GM12878 (cell line): ENCODE results near the gene NAA20. TPM values are rescaled to one million over a fixed set of nuclear protein-coding genes. Genes with fewer than 3 reads are reported as not detected.

Source experiments
- ATAC-seq: fragments of 200-7000 bp; cut with Tn5 transposase; 3 replicates; pipeline ENCODE4 v1.9.1; 2020; ENCODE audit warnings: mild to moderate bottlenecking, moderate library complexity
- BruUV-seq: library from RNA; stranded (reverse); fragments of 400-500 nt; replicated peaks from 2 replicates; lab custom pipeline; 2021; lab: Mats Ljungman, UMichigan
- CTCF ChIA-PET: fragments of 300-600 bp; sonication (Branson Sonifier 250); formaldehyde crosslinking; extraction: SDS; loops from one replicate; lab custom pipeline; 2021; ENCODE audit warnings: inconsistent platforms; lab: Yijun Ruan, JAX
- POLR2A ChIA-PET: fragments of 350-600 bp; formaldehyde crosslinking; extraction: SDS; loops from one replicate; lab custom pipeline; 2021; ENCODE audit warnings: inconsistent platforms; lab: Charles Lee
- RAD21 ChIA-PET: fragments of 300-600 bp; sonication (Branson Sonifier 250); formaldehyde crosslinking; loops from one replicate; lab custom pipeline; 2023; ENCODE audit warnings: antibody characterized with exemption; ENCODE audit not compliant: unreplicated experiment; lab: Charles Lee
- SMC1A ChIA-PET: fragments of 300-600 bp; sonication (Branson Sonifier 250); formaldehyde crosslinking; loops from one replicate; lab custom pipeline; 2023; ENCODE audit not compliant: unreplicated experiment, uncharacterized antibody; lab: Charles Lee
- DNase-seq: peaks from one replicate; pipeline ENCODE4 v3.0.0-alpha.2; 2011; ENCODE audit warnings: low read depth, low spot score
- FAIRE-seq: peaks from 3 replicates; lab custom pipeline; 2011; peaks lifted over from hg19 to GRCh38; lab: Jason Lieb, UNC
- H2AFZ ChIP-seq: 2 replicates; pipeline ENCODE4 v1.6.0; 2011; ENCODE audit warnings: low read depth, low read length, control low read depth; ENCODE audit not compliant: control insufficient read depth
- H3K27ac ChIP-seq: 2 replicates; pipeline ENCODE4 v1.5.1; 2011; ENCODE audit warnings: control low read depth; ENCODE audit not compliant: control insufficient read depth, insufficient read depth
- H3K27me3 ChIP-seq, 2 experiments: replicated peaks in 1 of 2; 2 replicates each; pipeline versions ENCODE4 v1.6.0 to v1.6.1; 2011; ENCODE audit warnings: low read length in 1 of 2; ENCODE audit not compliant: control insufficient read depth in 2 of 2, insufficient read depth in 2 of 2
- H3K36me3 ChIP-seq, 2 experiments: 2 replicates each; pipeline ENCODE4 v1.5.1; 2011; ENCODE audit warnings: low read length in 1 of 2; ENCODE audit not compliant: control insufficient read depth in 2 of 2, insufficient read depth in 2 of 2
- H3K4me1 ChIP-seq: 2 replicates; pipeline ENCODE4 v1.6.1; 2011; ENCODE audit warnings: mild to moderate bottlenecking, low read length, moderate library complexity, mixed read lengths; ENCODE audit not compliant: control insufficient read depth, insufficient read depth
- H3K4me2 ChIP-seq: 2 replicates; pipeline ENCODE4 v1.6.0; 2011; ENCODE audit warnings: control low read depth; ENCODE audit not compliant: control insufficient read depth, insufficient read depth
- H3K4me3 ChIP-seq: fragments of 200-600 bp; sonication (generic); 2 replicates; pipeline ENCODE4 v1.5.1; 2016
- H3K79me2 ChIP-seq: 2 replicates; pipeline ENCODE4 v1.6.0; 2011; ENCODE audit warnings: low read length; ENCODE audit not compliant: control insufficient read depth, insufficient read depth
- H3K9ac ChIP-seq: 2 replicates; pipeline ENCODE4 v1.8.0; 2011; ENCODE audit warnings: low read length, control low read depth, mixed read lengths; ENCODE audit not compliant: control insufficient read depth, insufficient read depth
- H3K9me3 ChIP-seq: replicated peaks from 3 replicates; pipeline ENCODE4 v1.5.1; 2011; ENCODE audit warnings: mild to moderate bottlenecking, low read length; ENCODE audit not compliant: control insufficient read depth, insufficient read depth
- H4K20me1 ChIP-seq: 2 replicates; pipeline ENCODE4 v1.6.0; 2011; ENCODE audit not compliant: control insufficient read depth, insufficient read depth
- CHD4 ChIP-seq: fragments of 200-600 bp; sonication (generic); IDR thresholded peaks from 2 replicates; pipeline ENCODE4 v1.6.1; 2016; ENCODE audit warnings: mild to moderate bottlenecking
- EED ChIP-seq: sonication (generic); IDR thresholded peaks from 2 replicates; pipeline ENCODE4 v1.6.1; 2016; ENCODE audit warnings: antibody characterized with exemption, low read depth
- FOXK2 ChIP-seq: fragments of 450-650 bp; IDR thresholded peaks from 2 replicates; pipeline ENCODE4 v1.6.1; 2017; ENCODE audit warnings: mild to moderate bottlenecking, moderate library complexity
- HDAC6 ChIP-seq: fragments of 200-600 bp; sonication (generic); IDR thresholded peaks from one replicate; pipeline ENCODE4 v1.8.0; 2017; ENCODE audit warnings: antibody characterized with exemption; ENCODE audit not compliant: unreplicated experiment
- KAT2A ChIP-seq: conservative IDR thresholded peaks from 2 replicates; pipeline ENCODE4 v1.6.1; 2011; ENCODE audit warnings: low read depth, low read length; ENCODE audit not compliant: control insufficient read depth
- POLR2AphosphoS5 ChIP-seq: IDR thresholded peaks from 2 replicates; pipeline ENCODE4 v1.6.1; 2011; ENCODE audit warnings: mild to moderate bottlenecking, low read length, inconsistent platforms
- ZNF384 ChIP-seq: IDR thresholded peaks from 2 replicates; pipeline ENCODE4 v1.6.1; 2012; ENCODE audit warnings: low read depth, mild to moderate bottlenecking, low read length, improper control_type of control experiment, borderline replicate concordance
- WGBS: methylation state at CpG from one replicate; pipeline ENCODE4 v1.1.6; 2016; ENCODE audit warnings: low lambda C conversion rate; ENCODE audit not compliant: insufficient replicate concordance, insufficient coverage; ENCODE audit errors: missing lambda C conversion rate; 5-methylcytosine and 5-hydroxymethylcytosine counted together
- in situ Hi-C: fragments of 300-500 bp; cut with MboI; formaldehyde crosslinking; loops from 9 replicates; pipeline ENCODE4 v1.14.3; 2018; ENCODE audit warnings: mixed read lengths
- intact Hi-C: fragments of 100-400 bp; cut with micrococcal nuclease; formaldehyde crosslinking; loops from one replicate; pipeline ENCODE4 v1.14.2; 2022; ENCODE audit not compliant: unreplicated experiment
- polyA plus RNA-seq, 11 experiments: library from polyadenylated mRNA; depleted of rRNA in 4 of 11; unstranded in 6 of 11; stranded (reverse) in 5 of 11; fragments of >200 nt; fragmentation: Nextera tagmentation in 4 of 11; fragmentation: Illumina TruSeq in 1 of 11; extraction: Ambion mirVana in 4 of 11; extraction: Trizol in 1 of 11; gene quantifications; 1 replicate in 1 of 11; 2 replicates in 10 of 11; pipeline versions ENCODE4 v1.2.1 to v1.2.3, GENCODE V29; 2011 to 2016; ENCODE audit warnings: inconsistent platforms in 2 of 11, missing spikeins in 2 of 11, low read depth in 1 of 11
- total RNA-seq, 4 experiments: library from RNA; depleted of rRNA in 3 of 4; stranded (reverse); fragments of >200 nt in 3 of 4; fragmentation: Illumina TruSeq in 1 of 4; extraction: Trizol in 1 of 4; gene quantifications; 2 replicates each; pipeline versions ENCODE4 v1.2.1 to v1.2.3, GENCODE V29; 2013 to 2021
- TF ChIP-seq, protein P1 (sequence below): fragments of 450-650 bp; IDR thresholded peaks from 2 replicates; pipeline ENCODE4 v1.6.1; 2016; ENCODE audit warnings: mild to moderate bottlenecking
- TF ChIP-seq, protein P2 (sequence below): fragments of 450-650 bp; IDR thresholded peaks from 2 replicates; pipeline ENCODE4 v1.6.1; 2017; ENCODE audit warnings: mild to moderate bottlenecking

Gene NAA20
- total and polyA plus RNA-seq, 10 of the 15 experiments (the other 5 are each of a cell fraction or from before 2014, with no cell fraction given): 48.3 to 366 (median 89.1) TPM

DNA sequence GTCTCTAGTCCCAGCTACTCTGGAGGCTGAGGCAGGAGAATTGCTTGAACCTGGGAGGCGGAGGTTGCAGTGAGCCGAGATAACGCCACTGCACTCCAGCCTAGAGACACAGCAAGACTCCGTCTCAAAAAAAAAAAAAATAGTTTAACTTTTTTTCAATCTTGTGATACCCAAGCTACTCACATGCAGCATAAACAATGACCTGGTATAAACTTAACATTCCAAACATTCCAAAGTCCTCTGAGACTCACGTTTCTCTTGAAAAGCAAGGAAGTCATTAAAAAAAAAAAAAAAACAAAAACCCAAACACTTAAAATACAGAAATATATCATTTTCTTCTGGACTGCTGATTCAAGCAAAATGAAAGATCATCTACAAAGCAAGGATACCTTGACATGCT lies 20.8 kb downstream of the NAA20 start:
- no peaks in the 10 kb centered on the region for H3K27me3 ChIP-seq
- BruUV-seq: no TSS peak
- ChIA-PET CTCF (no interaction called here), RAD21 (interaction anchor here (0.7 kb wide), 1 partner anchor 165 kb away, joined by 3 read pairs; no protein-coding TSS in a partner anchor), SMC1A (no interaction called here), POLR2A (interaction anchor here (0.6 kb wide), 1 partner anchor 357 kb away, joined by 3 read pairs; no protein-coding TSS in a partner anchor)
- H3K36me3 ChIP-seq: peaks cover 5 to 29% of the 10 kb centered on the region in 2 experiments
- TF ChIP-seq CHD4 (no peak), KAT2A (no peak), POLR2AphosphoS5 (no peak), FOXK2 (no peak), EED (no peak), ZNF384 (no peak), HDAC6 (no peak)
- TF ChIP-seq, protein P1, sequence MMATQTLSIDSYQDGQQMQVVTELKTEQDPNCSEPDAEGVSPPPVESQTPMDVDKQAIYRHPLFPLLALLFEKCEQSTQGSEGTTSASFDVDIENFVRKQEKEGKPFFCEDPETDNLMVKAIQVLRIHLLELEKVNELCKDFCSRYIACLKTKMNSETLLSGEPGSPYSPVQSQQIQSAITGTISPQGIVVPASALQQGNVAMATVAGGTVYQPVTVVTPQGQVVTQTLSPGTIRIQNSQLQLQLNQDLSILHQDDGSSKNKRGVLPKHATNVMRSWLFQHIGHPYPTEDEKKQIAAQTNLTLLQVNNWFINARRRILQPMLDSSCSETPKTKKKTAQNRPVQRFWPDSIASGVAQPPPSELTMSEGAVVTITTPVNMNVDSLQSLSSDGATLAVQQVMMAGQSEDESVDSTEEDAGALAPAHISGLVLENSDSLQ: no peak
- TF ChIP-seq, protein P2, sequence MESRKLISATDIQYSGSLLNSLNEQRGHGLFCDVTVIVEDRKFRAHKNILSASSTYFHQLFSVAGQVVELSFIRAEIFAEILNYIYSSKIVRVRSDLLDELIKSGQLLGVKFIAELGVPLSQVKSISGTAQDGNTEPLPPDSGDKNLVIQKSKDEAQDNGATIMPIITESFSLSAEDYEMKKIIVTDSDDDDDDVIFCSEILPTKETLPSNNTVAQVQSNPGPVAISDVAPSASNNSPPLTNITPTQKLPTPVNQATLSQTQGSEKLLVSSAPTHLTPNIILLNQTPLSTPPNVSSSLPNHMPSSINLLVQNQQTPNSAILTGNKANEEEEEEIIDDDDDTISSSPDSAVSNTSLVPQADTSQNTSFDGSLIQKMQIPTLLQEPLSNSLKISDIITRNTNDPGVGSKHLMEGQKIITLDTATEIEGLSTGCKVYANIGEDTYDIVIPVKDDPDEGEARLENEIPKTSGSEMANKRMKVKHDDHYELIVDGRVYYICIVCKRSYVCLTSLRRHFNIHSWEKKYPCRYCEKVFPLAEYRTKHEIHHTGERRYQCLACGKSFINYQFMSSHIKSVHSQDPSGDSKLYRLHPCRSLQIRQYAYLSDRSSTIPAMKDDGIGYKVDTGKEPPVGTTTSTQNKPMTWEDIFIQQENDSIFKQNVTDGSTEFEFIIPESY: no peak
- H3K4me1 ChIP-seq: no peaks in the 10 kb centered on the region
- H3K9ac ChIP-seq: no peak overlapping the region
- intact Hi-C loops (no loop called here), in situ Hi-C loops (no loop called here)
- H3K9me3 ChIP-seq: no peaks in the 10 kb centered on the region
- no peaks in the 10 kb centered on the region for H3K79me2 ChIP-seq
- WGBS: 79% methylated on average over 5 of the region's 5 CpGs
- H3K4me3 ChIP-seq: no peak overlapping the region
- ATAC-seq (no peak), DNase-seq (no peak), FAIRE-seq (no peak)
- no peak overlapping the region for H2AFZ ChIP-seq
- H4K20me1 ChIP-seq: no peaks in the 10 kb centered on the region
- H3K27ac ChIP-seq: no peak overlapping the region
- no peak overlapping the region for H3K4me2 ChIP-seq
